NCI-H146 treated with DMSO at 0.1 percent for 48 hours (cell line): Measurements from ENCODE around the gene CUEDC1.
"Not testable (repeated sequence)": the region's sequence is repeated elsewhere in the genome, so short reads cannot be mapped to it uniquely, and the experiment has no call there.

Source experiments
- DNase-seq: peaks from one replicate; lab custom pipeline; 2025; ENCODE audit not compliant: unreplicated experiment; lab: John Stamatoyannopoulos, UW

The CUEDC1 gene

DNA sequence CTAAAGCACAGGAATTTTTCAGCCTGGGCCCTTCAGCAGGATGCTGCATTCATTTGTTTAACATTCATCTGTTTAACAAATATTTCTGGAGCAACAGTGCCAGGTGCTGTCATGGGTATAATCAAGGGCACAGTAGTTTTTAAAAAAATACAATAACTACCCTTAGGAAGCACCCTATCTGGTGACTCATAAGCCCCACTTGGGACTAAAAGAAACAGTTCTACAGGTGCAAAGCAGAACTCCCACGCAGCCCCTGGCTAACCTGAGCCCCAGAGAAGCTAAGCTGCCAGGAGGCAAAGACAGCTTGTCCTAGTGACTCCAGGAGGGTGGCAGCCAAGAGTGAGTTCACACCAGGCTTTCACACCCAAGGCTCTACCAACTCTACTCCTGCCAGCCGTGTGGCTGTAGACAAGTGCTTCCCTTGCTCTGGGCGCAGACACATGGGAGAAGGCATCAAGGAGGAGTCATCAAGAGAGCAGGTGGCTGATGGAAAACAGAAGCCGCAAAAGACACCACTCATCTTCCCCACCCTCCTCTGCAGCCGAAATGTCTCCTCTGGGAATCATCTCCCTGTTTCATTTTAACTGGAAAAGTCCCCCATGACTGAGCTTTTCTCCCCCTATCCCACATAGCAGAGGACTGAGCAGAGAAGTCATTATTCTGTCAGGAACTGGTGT, 14.4 kb downstream of the CUEDC1 start:
- DNase-seq = peak; percentile 37

DNA sequence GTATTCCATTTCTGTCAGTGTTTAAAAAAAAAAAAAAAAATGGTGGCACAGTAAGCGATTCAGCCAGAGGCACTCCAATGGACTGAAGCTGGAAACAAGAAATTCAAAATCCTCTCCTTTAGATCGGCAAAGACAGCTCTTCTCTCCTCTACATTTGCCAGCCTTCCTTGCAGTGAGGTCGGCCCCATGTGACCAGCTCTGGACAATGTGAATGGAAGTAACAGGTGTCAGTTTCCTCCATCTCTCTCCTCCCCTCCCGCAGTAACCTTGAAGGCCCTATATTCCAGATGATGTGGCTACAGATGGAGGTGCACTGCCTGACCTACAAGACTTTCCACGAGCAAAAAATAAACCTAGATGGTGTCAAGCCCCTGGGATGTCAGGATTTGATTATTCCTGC, 15.0 kb downstream of the CUEDC1 start:
- DNase-seq = peak; percentile 78

DNA sequence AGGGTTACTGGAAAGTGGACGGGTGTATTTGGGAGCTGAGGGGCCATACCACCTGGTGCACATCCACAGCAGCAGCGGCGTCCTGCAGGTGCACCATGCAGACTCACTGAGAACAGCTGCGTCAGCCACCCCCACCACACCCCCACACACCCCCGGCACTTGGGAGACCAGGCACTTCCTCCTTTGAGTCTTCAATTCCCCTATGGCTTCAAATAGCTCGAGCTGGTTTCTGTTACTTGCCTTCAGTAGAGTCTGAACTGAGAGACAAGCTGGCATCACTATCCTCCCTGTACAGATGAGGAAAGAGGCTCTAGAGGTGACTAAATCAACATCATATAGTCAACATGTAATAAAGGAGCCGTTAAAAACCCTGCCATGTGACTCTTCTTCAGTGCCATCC, 15.4 kb downstream of the CUEDC1 start:
- peak; percentile 78 for DNase-seq

- DNase-seq = no peak
Measured at GRCh38 chr17:57938061-57938502, 17.1 kb downstream of the CUEDC1 start.

DNA sequence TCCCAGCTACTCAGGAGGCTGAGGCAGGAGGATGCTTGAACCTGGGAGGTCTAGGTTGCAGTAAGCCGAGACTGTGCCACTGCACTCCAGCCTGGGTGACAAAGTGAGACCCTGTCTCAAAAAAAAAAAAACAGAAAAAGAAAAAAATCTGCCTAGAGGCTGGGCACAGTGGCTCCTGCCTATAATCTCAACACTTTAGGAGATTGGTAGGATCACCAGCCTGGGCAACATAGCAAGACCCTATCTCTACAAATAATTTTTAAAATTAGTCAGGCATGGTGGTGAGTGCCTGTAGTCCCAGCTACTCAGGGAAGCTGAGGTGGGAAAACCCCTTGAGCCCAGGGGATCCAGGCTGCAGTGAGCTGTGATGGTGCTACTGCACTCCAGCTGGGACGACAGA, 17.7 kb downstream of the CUEDC1 start:
- DNase-seq = no peak

DNA sequence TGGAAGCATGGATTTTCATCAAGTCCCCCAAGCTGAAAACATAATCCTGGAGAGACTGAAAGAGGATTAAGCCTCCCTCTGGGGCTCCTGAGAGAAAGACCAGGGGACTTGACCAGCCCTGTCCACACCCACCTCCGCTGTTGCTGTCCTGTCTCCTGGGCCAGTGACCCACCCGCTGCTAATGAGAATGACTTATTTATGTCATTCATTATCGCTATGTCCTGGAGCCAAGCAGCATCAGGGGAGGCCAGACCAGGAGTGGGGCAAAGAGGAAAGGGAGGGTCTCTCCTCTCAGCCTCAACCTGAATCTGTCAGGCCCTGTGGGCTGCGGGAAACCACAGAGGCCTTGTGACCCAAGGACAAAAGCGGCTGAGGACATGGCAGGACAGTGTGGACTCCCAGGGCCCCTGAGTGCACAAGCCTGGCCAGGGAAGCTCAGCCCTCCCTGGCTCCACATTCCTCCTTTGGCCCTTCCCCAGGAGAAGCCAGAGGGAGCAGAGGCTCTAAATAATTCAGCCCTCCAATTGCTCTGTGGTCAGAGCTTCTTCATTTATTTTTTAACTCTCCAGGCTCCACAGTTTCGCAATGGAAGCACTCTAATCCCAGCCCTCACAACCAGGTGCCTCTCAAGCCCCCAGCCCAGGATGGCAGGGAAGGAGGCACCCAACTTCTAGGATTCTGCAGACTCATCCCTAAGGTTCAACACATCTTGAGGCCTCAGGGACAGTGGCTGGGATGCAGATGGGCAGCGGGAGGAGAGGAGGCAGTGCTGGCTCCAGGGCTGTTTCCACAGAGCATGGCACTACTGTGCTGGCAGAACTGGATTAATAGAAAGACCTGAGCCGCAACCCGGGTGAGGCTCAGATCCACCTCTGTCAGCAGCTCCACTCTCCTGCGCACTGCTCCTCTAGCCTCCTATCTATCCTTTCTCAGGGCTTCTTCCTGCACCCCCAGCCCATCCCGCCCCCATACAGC, 19.1 kb downstream of the CUEDC1 start:
- DNase-seq = peak; percentile 48

DNA sequence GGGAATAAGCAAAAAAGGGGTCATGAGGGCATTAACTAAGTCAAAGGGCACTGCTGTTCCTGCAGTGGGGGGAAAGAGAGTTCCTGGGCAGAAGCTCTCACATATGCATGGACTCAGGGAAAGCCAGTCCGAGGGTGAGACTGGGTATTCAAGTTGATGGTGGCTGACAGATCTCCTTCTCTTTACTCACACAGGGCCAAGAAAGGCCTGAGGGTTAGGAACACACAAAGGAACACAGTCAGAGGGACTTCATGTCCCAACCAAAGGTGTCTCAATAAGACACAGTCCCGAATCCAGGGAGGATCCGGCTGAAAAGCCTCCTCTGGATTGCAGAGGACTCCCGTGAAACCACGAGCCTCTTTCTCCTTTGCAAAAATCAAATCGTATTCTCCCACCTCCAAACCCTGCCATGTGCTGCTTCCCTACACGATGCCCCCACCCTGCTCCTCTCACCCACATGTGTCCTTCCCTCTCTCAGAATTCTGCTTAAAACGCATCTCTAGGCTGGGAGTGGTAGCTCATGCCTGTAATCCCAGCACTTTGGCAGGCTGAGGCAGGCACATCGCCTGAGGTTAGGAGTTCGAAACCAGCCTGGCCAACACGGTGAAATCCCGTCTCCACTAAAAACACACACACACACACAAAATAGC, 23.6 kb downstream of the CUEDC1 start:
- DNase-seq = no peak

GRCh38 chr17:57930239-57930638, 25.0 kb downstream of the CUEDC1 start:
- no peak for DNase-seq

- DNase-seq = no peak
Measured at GRCh38 chr17:57929386-57929785, 25.8 kb downstream of the CUEDC1 start.

DNA sequence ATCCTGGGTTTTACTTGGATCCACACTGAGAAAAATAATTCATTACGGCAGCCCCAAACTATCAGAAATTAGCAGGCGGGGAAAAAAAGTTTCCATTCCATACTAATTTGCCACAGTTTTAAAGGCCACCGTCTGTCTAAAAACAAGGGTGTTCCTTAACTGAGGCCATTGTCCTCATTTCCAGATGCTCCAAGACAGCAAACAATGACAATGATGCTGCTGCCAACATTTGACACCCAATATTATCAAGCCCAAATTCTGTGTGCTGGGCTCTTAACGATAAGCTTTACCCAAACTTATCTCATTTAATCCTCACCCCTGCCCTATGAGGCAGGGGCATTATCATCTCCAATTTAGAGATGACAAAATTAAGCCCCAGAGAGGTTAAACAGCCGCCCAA, 26.3 kb downstream of the CUEDC1 start:
- no peak for DNase-seq

GRCh38 chr17:57927048-57927723, 28.0 kb downstream of the CUEDC1 start:
- peak; percentile 96 for DNase-seq

- no peak for DNase-seq
Measured at GRCh38 chr17:57926723-57927047, 28.5 kb downstream of the CUEDC1 start.

DNA sequence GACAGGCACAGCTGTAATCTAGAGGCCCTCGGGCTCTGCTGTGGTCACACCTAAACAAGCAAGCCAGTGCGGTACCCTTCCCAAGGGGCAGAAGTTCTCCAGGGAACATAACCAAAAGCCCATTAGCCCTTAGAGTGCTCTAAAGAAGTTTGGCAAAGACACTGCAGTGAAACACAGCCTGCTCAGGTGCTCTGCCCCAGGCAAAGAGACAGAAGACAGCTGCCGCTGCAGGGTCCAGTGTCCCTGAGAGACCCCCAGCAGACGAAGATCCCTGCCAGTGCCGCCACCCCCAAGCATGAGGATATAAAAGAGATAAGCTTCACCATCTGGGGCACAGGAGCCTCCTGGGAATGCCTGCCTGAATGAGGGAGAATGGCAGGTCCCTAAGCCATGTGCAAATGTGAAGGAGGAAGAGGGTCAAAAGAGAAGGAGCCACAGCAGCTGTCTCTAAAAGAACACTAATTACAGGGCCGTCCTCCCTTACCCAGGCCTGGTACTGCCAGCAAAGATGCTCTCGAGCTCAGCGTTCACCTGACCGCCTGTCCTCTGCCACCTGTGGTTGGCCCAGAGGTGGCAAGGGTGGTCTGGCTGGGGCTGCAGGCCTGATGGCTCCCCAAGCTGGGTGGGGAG, 29.7 kb downstream of the CUEDC1 start:
- DNase-seq = no peak

DNA sequence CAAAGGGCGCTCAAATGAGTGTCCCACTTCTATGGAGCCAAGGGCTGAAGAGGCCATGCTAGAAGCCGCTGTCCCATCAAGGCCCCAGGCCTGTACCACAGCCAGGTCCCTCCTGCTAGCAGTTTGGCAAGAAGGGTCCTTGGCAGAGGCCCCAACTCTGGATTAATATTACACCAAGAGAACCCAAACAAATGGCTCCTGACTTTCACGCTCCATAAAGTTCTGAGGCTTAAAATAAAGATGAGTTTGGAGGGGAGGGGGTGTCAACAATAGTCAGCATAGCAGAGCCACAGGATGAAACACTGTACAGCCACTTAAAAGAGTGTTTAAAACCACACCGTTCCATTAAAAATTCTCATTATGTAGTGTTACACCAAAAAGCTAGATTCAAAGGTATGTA, 30.5 kb downstream of the CUEDC1 start:
- DNase-seq = no peak

- DNase-seq = no peak
Measured at GRCh38 chr17:57923182-57923872, 31.9 kb downstream of the CUEDC1 start.

GRCh38 chr17:57922745-57923144, 32.5 kb downstream of the CUEDC1 start:
- not testable (repeated sequence) for DNase-seq

DNA sequence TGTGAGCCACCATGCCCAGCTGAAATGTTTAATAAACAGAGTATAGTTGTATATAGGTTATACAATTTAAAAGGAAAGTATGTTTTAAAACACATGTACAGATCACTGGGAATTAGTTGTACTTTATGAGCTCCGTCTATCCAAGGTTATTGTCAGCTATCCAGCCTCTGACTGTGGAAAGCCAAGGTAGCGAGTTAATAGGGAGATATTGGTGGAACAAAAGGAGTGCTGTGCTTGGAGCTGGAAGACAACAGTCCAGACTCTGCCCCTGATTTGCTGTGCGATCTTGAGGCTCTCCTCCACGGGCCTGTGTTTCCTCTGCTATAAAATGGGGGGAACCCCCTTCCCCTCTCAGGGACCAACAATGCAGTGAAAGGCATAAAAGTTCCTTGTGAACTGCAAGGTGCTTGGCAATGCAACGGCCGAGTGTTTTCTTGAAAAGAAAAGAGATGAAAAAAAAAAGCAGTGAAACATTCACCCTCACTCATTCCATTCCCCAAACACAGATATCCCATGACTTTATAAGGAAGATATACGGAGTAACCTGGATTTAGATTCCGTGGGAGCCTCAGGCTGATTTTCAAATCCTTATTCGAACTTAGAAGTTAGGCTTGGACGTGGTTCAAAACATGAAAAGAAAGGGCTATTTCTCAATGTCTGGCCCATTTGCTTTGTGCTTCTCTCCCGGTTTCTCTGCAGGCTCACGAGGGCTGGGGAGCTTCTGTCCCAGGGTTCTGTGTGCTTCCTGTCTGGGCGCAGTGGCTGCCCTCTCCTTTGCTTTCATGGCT, 34.1 kb downstream of the CUEDC1 start:
- DNase-seq = no peak

DNA sequence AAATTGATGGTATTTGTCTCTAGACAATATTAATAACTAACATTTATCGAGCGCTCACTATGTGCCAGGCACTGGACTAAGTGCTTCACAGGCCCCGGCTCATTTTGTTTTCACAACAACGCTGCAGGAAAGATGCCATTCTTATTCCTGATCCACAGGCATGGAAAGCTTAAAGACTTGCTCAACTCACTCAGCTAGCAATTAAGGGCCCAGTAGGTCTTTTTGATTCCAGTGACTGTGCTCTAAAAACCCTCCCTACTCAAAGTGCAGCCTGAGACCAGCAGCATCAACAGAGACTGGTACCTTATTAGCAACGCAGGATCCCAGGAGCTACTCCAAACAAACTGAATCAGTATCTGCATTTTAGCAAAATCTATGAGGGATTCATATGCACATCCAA, 35.3 kb downstream of the CUEDC1 start:
- DNase-seq = no peak
